PC-3 (cell line): Measurements from ENCODE around the gene SIGLEC15.

Experiments used
- EZH2 ChIP-seq: fragments of 300-600 bp; sonication (generic); IDR thresholded peaks from one replicate; pipeline ENCODE4 v1.6.1; 2017; ENCODE audit warnings: antibody characterized with exemption, mild to moderate bottlenecking, low read length; ENCODE audit not compliant: unreplicated experiment
- EZH2phosphoT487 ChIP-seq: fragments of 300-600 bp; sonication (generic); IDR thresholded peaks from 2 replicates; pipeline ENCODE4 v1.6.1; 2018; ENCODE audit warnings: mild to moderate bottlenecking, antibody characterized with exemption, low read length, borderline replicate concordance
- TF ChIP-seq, protein P1 (sequence below): fragments of 300-600 bp; sonication (generic); conservative IDR thresholded peaks from 2 replicates; pipeline ENCODE4 v1.5.1; 2017; ENCODE audit warnings: antibody characterized with exemption, low read depth, mild to moderate bottlenecking, low read length

DNA sequence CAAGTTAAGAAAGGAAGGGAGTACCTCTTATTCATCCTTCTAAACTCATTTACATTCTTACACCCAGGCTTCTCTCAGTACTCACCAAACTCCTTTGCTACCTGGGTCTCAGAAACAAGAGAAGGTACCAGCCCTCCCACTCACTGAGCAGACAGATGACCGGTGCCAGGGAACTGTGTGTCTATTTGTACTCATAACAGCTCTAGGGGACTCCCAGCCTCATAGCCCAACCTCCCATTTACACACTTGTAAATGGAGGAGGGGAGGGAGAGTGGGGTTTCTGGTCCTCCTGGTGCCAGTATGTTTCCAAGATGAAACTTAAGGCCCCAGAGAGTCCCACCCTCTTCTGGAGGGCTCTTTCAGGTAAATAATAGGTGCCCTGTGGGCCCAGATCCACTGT is 42.8 kb upstream of the SIGLEC15 start:
- TF ChIP-seq, protein P1, sequence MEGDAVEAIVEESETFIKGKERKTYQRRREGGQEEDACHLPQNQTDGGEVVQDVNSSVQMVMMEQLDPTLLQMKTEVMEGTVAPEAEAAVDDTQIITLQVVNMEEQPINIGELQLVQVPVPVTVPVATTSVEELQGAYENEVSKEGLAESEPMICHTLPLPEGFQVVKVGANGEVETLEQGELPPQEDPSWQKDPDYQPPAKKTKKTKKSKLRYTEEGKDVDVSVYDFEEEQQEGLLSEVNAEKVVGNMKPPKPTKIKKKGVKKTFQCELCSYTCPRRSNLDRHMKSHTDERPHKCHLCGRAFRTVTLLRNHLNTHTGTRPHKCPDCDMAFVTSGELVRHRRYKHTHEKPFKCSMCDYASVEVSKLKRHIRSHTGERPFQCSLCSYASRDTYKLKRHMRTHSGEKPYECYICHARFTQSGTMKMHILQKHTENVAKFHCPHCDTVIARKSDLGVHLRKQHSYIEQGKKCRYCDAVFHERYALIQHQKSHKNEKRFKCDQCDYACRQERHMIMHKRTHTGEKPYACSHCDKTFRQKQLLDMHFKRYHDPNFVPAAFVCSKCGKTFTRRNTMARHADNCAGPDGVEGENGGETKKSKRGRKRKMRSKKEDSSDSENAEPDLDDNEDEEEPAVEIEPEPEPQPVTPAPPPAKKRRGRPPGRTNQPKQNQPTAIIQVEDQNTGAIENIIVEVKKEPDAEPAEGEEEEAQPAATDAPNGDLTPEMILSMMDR = no peak
- TF ChIP-seq EZH2phosphoT487 (no peak), EZH2 (no peak)
